Mammary epithelial cell (primary cell): ENCODE data around the gene SLFN12L.

Experiments used
- CTCF ChIP-seq, 2 donors: IDR thresholded peaks in 1 of 2; conservative IDR thresholded peaks in 1 of 2; 2 replicates each; pipeline ENCODE4 v1.5.1; 2011 to 2012; ENCODE audit warnings: inconsistent platforms in 2 of 2, low read length in 2 of 2, mild to moderate bottlenecking in 2 of 2, control low read depth in 1 of 2, low read depth in 1 of 2; ENCODE audit not compliant: insufficient read depth in 1 of 2; ENCODE audit errors: extremely low read depth in 1 of 2
- EZH2 ChIP-seq: IDR thresholded peaks from 2 replicates; pipeline ENCODE4 v1.6.1; 2012; ENCODE audit warnings: low read length, inconsistent platforms, borderline replicate concordance

GRCh38 chr17:35493040-35493439 lies 44.4 kb downstream of the SLFN12L start:
- TF ChIP-seq EZH2, result no peak
- no peak for TF ChIP-seq CTCF (conservative IDR thresholded peaks at IDR 0.05 in 1 of 2, IDR thresholded peaks at IDR 0.05 in 1 of 2; ENCODE audit: extremely low read depth in 1 of 2, insufficient read depth in 1 of 2, low read depth in 1 of 2, low read length in 2 of 2)
